KMS-11 (cell line): Measurements from ENCODE around the gene RPTOR.

Experiments used
- H2AFZ ChIP-seq: fragments of 200-600 bp; sonication (generic); 2 replicates; pipeline ENCODE4 v1.6.1; 2016; ENCODE audit warnings: antibody characterized with exemption, mixed run types, low read depth
- H3K27ac ChIP-seq: fragments of 200-600 bp; sonication (generic); 2 replicates; pipeline ENCODE4 v1.6.1; 2016; ENCODE audit warnings: mild to moderate bottlenecking, mixed run types
- H3K27me3 ChIP-seq: fragments of 200-600 bp; sonication (generic); 2 replicates; pipeline ENCODE4 v1.6.1; 2017; ENCODE audit warnings: mild to moderate bottlenecking, low read depth, mixed run types, moderate library complexity; ENCODE audit not compliant: insufficient read depth
- H3K36me3 ChIP-seq: fragments of 200-600 bp; sonication (generic); 2 replicates; pipeline ENCODE4 v1.6.1; 2017; ENCODE audit warnings: mild to moderate bottlenecking, mixed run types; ENCODE audit not compliant: insufficient read depth
- H3K4me1 ChIP-seq: fragments of 200-600 bp; sonication (generic); 2 replicates; pipeline ENCODE4 v1.6.1; 2016; ENCODE audit warnings: mild to moderate bottlenecking, low read depth, mixed run types; ENCODE audit not compliant: poor library complexity, severe bottlenecking
- H3K4me2 ChIP-seq: fragments of 200-600 bp; sonication (generic); 2 replicates; pipeline ENCODE4 v1.7.0; 2016; ENCODE audit warnings: mild to moderate bottlenecking, mixed run types
- H3K4me3 ChIP-seq: fragments of 200-600 bp; sonication (generic); IDR thresholded peaks from 2 replicates; pipeline ENCODE4 v1.6.1; 2017; ENCODE audit warnings: low read depth, low read length, mixed read lengths; ENCODE audit not compliant: insufficient read depth
- H3K79me2 ChIP-seq: fragments of 200-600 bp; sonication (generic); 2 replicates; pipeline ENCODE4 v1.6.1; 2016; ENCODE audit warnings: low read depth, mixed run types; ENCODE audit not compliant: insufficient read depth
- H3K9ac ChIP-seq: fragments of 200-600 bp; sonication (generic); 2 replicates; pipeline ENCODE4 v1.6.1; 2016; ENCODE audit warnings: mild to moderate bottlenecking, mixed run types
- H4K20me1 ChIP-seq: fragments of 200-600 bp; sonication (generic); 2 replicates; pipeline ENCODE4 v1.6.1; 2016; ENCODE audit warnings: mild to moderate bottlenecking, mixed run types; ENCODE audit not compliant: insufficient read depth
- TF ChIP-seq, protein P1 (sequence below): fragments of 200-600 bp; sonication (generic); conservative IDR thresholded peaks from 2 replicates; pipeline ENCODE4 v1.6.1; 2017; ENCODE audit warnings: low read depth, mild to moderate bottlenecking, antibody characterized with exemption, low read length, moderate library complexity, mixed read lengths

RPTOR gene

DNA sequence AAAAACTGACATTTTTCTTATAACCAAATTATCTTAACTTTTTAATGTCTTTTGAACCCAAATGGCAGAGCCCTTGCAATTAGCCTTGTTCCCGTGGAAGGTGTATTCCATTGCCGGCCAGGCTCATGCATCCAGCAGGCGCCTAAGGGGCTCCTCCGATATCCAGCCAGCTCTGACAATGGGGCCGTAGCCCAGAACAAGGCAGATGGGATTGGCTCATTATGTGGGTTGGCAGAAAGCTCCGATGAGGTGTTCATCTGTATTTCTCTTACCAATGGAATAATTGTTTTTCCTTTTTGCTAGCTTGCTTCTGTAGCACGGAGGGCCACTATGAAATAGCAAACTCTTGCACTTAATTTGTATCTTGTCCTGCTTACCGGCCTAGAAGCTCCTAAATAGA, 238.8 kb downstream of the RPTOR start:
- Histone ChIP-seq H3K4me2 (no peak overlapping the region), H3K27me3 (no peaks in the 10 kb centered on the region), H3K79me2 (no peaks in the 10 kb centered on the region), H4K20me1 (no peaks in the 10 kb centered on the region), H3K9ac (no peak overlapping the region), H2AFZ (no peak overlapping the region), H3K4me1 (no peaks in the 10 kb centered on the region), H3K27ac (no peak overlapping the region), H3K4me3 (no peak overlapping the region), H3K36me3 (no peaks in the 10 kb centered on the region)
- TF ChIP-seq, protein P1, sequence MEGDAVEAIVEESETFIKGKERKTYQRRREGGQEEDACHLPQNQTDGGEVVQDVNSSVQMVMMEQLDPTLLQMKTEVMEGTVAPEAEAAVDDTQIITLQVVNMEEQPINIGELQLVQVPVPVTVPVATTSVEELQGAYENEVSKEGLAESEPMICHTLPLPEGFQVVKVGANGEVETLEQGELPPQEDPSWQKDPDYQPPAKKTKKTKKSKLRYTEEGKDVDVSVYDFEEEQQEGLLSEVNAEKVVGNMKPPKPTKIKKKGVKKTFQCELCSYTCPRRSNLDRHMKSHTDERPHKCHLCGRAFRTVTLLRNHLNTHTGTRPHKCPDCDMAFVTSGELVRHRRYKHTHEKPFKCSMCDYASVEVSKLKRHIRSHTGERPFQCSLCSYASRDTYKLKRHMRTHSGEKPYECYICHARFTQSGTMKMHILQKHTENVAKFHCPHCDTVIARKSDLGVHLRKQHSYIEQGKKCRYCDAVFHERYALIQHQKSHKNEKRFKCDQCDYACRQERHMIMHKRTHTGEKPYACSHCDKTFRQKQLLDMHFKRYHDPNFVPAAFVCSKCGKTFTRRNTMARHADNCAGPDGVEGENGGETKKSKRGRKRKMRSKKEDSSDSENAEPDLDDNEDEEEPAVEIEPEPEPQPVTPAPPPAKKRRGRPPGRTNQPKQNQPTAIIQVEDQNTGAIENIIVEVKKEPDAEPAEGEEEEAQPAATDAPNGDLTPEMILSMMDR = no peak

DNA sequence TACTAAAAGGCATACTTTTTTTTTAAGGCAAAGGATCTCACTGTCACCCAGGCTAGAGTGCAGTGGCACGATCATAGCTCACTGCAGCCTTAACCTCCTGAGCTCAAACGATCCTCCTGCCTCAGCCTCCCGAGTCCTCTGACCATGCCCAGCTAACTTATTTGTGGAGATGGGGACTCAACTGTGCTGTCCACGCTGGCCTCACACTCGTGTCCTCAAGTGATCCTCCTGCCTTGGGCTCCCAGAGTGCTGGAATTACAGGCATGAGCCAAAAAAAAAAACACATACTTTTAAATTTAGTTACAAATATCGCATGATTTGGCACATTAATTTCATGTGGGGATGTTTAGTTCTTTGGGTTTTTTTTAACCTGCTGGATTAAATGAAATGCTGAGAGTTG, 239.3 kb downstream of the RPTOR start:
- no peaks in the 10 kb centered on the region for H3K79me2 ChIP-seq
- no peaks in the 10 kb centered on the region for H4K20me1 ChIP-seq
- H3K27ac ChIP-seq = no peak overlapping the region
- no peak overlapping the region for H2AFZ ChIP-seq
- TF ChIP-seq, protein P1 = no peak
- no peak overlapping the region for H3K9ac ChIP-seq
- no peak overlapping the region for H3K4me3 ChIP-seq
- no peak overlapping the region for H3K4me2 ChIP-seq
- no peaks in the 10 kb centered on the region for H3K36me3 ChIP-seq
- H3K4me1 ChIP-seq = no peaks in the 10 kb centered on the region
- no peaks in the 10 kb centered on the region for H3K27me3 ChIP-seq

- no peak overlapping the region for H3K27ac ChIP-seq
- no peak overlapping the region for H3K4me3 ChIP-seq
- no peaks in the 10 kb centered on the region for H3K27me3 ChIP-seq
- no peaks in the 10 kb centered on the region for H3K79me2 ChIP-seq
- no peak overlapping the region for H3K4me2 ChIP-seq
- TF ChIP-seq, protein P1 = no peak
- no peak overlapping the region for H3K9ac ChIP-seq
- H3K4me1 ChIP-seq = no peaks in the 10 kb centered on the region
- no peaks in the 10 kb centered on the region for H3K36me3 ChIP-seq
- H4K20me1 ChIP-seq = no peaks in the 10 kb centered on the region
- H2AFZ ChIP-seq = no peak overlapping the region
Measured at GRCh38 chr17:80785477-80786178, 241.0 kb downstream of the RPTOR start.

- Histone ChIP-seq H3K4me2 (no peak overlapping the region), H4K20me1 (no peaks in the 10 kb centered on the region), H3K9ac (no peak overlapping the region), H3K4me1 (no peaks in the 10 kb centered on the region), H2AFZ (no peak overlapping the region), H3K36me3 (no peaks in the 10 kb centered on the region), H3K4me3 (no peak overlapping the region), H3K27ac (no peak overlapping the region), H3K79me2 (no peaks in the 10 kb centered on the region), H3K27me3 (no peaks in the 10 kb centered on the region)
- TF ChIP-seq, protein P1 = no peak
Measured at GRCh38 chr17:80786470-80786869, 241.8 kb downstream of the RPTOR start.
